ENCODE results near the gene PPP4R1.

The PPP4R1 gene

GRCh38 chr18:9539283-9539682, 75.1 kb downstream of the PPP4R1 start:
- TF ChIP-seq CTCF (conservative IDR thresholded peaks at IDR 0.05; ENCODE audit: low read length): no peak
- no peak for TF ChIP-seq EZH2phosphoT487 (IDR thresholded peaks at IDR 0.05; ENCODE audit: borderline replicate concordance)
- Histone ChIP-seq H3K9me2 (replicated peaks; ENCODE audit: low read depth, low read length) (no peaks in the 10 kb centered on the region), H3K4me2 (ENCODE audit: low read depth, low read length, poor library complexity, severe bottlenecking) (no peak overlapping the region), H2AFZ (ENCODE audit: low read length) (no peak overlapping the region), H3K27me3 (ENCODE audit: insufficient read depth, low read length, poor library complexity, severe bottlenecking) (no peaks in the 10 kb centered on the region), H4K20me1 (ENCODE audit: insufficient read depth, low read length, poor library complexity, severe bottlenecking) (no peaks in the 10 kb centered on the region), H3K79me2 (ENCODE audit: insufficient read depth, low read length) (no peaks in the 10 kb centered on the region), H3F3A (ENCODE audit: low read depth) (no peaks in the 10 kb centered on the region), H3K36me3 (ENCODE audit: insufficient read depth, low read length) (peaks cover 39% of the 10 kb centered on the region; the same call in 1 of the 2 replicates), H3K4me3 (ENCODE audit: low read length, poor library complexity, severe bottlenecking) (no peak overlapping the region), H3K9ac (ENCODE audit: low read depth, low read length, poor library complexity, severe bottlenecking) (no peak overlapping the region), H3K4me1 (ENCODE audit: insufficient read depth, low read length, poor library complexity, severe bottlenecking) (no peaks in the 10 kb centered on the region), H3K9me3 (ENCODE audit: insufficient read depth, low read depth, low read length) (no peaks in the 10 kb centered on the region)

- no peak overlapping the region for H2AFZ ChIP-seq (ENCODE audit: low read length)
Observed at GRCh38 chr18:9537677-9538076, 76.7 kb downstream of the PPP4R1 start.

GRCh38 chr18:9536354-9537152, 77.8 kb downstream of the PPP4R1 start:
- H3K9me2 ChIP-seq (replicated peaks; ENCODE audit: low read depth, low read length): no peaks in the 10 kb centered on the region
- no peak overlapping the region for H3K4me2 ChIP-seq (ENCODE audit: low read depth, low read length, poor library complexity, severe bottlenecking)
- peaks cover 62% of the 10 kb centered on the region; the same call in 1 of the 2 replicates for H3K36me3 ChIP-seq (ENCODE audit: insufficient read depth, low read length)

More at GRCh38 chr18:9537677-9538076, 76.7 kb downstream of the PPP4R1 start:
- no peak overlapping the region for H3K4me3 ChIP-seq (ENCODE audit: low read length, poor library complexity, severe bottlenecking)
- H3K4me2 ChIP-seq (ENCODE audit: low read depth, low read length, poor library complexity, severe bottlenecking): no peak overlapping the region
- no peaks in the 10 kb centered on the region for H4K20me1 ChIP-seq (ENCODE audit: insufficient read depth, low read length, poor library complexity, severe bottlenecking)
- no peaks in the 10 kb centered on the region for H3K4me1 ChIP-seq (ENCODE audit: insufficient read depth, low read length, poor library complexity, severe bottlenecking)
- H3F3A ChIP-seq (ENCODE audit: low read depth): no peaks in the 10 kb centered on the region
- H3K9me2 ChIP-seq (replicated peaks; ENCODE audit: low read depth, low read length): no peaks in the 10 kb centered on the region
- TF ChIP-seq CTCF (conservative IDR thresholded peaks at IDR 0.05; ENCODE audit: low read length): no peak
- TF ChIP-seq EZH2phosphoT487 (IDR thresholded peaks at IDR 0.05; ENCODE audit: borderline replicate concordance): no peak
- peaks cover 55% of the 10 kb centered on the region; the same call in 1 of the 2 replicates for H3K36me3 ChIP-seq (ENCODE audit: insufficient read depth, low read length)
- no peak overlapping the region for H3K9ac ChIP-seq (ENCODE audit: low read depth, low read length, poor library complexity, severe bottlenecking)
- no peaks in the 10 kb centered on the region for H3K9me3 ChIP-seq (ENCODE audit: insufficient read depth, low read depth, low read length)
- H3K27me3 ChIP-seq (ENCODE audit: insufficient read depth, low read length, poor library complexity, severe bottlenecking): no peaks in the 10 kb centered on the region
- H3K79me2 ChIP-seq (ENCODE audit: insufficient read depth, low read length): no peaks in the 10 kb centered on the region

More at GRCh38 chr18:9536354-9537152, 77.8 kb downstream of the PPP4R1 start:
- H3K9ac ChIP-seq (ENCODE audit: low read depth, low read length, poor library complexity, severe bottlenecking): no peak overlapping the region
- H3K27me3 ChIP-seq (ENCODE audit: insufficient read depth, low read length, poor library complexity, severe bottlenecking): no peaks in the 10 kb centered on the region
- H3K9me3 ChIP-seq (ENCODE audit: insufficient read depth, low read depth, low read length): no peaks in the 10 kb centered on the region
- no peaks in the 10 kb centered on the region for H3K4me1 ChIP-seq (ENCODE audit: insufficient read depth, low read length, poor library complexity, severe bottlenecking)
- no peaks in the 10 kb centered on the region for H3K79me2 ChIP-seq (ENCODE audit: insufficient read depth, low read length)
- no peak overlapping the region for H2AFZ ChIP-seq (ENCODE audit: low read length)
- H3K4me3 ChIP-seq (ENCODE audit: low read length, poor library complexity, severe bottlenecking): no peak overlapping the region
- TF ChIP-seq EZH2phosphoT487 (IDR thresholded peaks at IDR 0.05; ENCODE audit: borderline replicate concordance) (no peak), CTCF (conservative IDR thresholded peaks at IDR 0.05; ENCODE audit: low read length) (no peak)
- H3F3A ChIP-seq (ENCODE audit: low read depth): no peaks in the 10 kb centered on the region
- H4K20me1 ChIP-seq (ENCODE audit: insufficient read depth, low read length, poor library complexity, severe bottlenecking): no peaks in the 10 kb centered on the region

All from Loucy (cell line).